SK-N-SH treated with all-trans-retinoic acid at 6 μM for 48 hours (cell line): Measurements from ENCODE around the gene PBX1.

ENCODE experiments used
- ATAC-seq: fragments of 200-7000 bp; cut with Tn5 transposase; 3 replicates; pipeline ENCODE4 v1.9.1; 2020; ENCODE audit warnings: mild to moderate bottlenecking, moderate library complexity
- ARNTL ChIP-seq: fragments of 450-650 bp; formaldehyde crosslinking; IDR thresholded peaks from 2 replicates; pipeline ENCODE4 v1.5.0; 2020; ENCODE audit warnings: low read depth, mild to moderate bottlenecking, moderate library complexity, borderline replicate concordance
- CREB5 ChIP-seq: fragments of 250-450 bp; sonication (Bioruptor Pico); IDR thresholded peaks from 2 replicates; pipeline ENCODE4 v1.5.1; 2020; ENCODE audit warnings: low read depth, mild to moderate bottlenecking, moderate library complexity
- CSDC2 ChIP-seq: fragments of 250-450 bp; sonication (Bioruptor Pico); IDR thresholded peaks from 2 replicates; pipeline ENCODE4 v1.5.0; 2020; ENCODE audit warnings: mild to moderate bottlenecking, moderate library complexity
- CSRNP3 ChIP-seq: fragments of 250-450 bp; sonication (Bioruptor Pico); IDR thresholded peaks from 2 replicates; pipeline ENCODE4 v1.5.1; 2021; ENCODE audit warnings: mild to moderate bottlenecking, moderate library complexity
- ESRRG ChIP-seq: fragments of 250-450 bp; sonication (Bioruptor Pico); IDR thresholded peaks from 2 replicates; pipeline ENCODE4 v1.6.1; 2021; ENCODE audit warnings: mild to moderate bottlenecking
- GLIS3 ChIP-seq: fragments of 250-450 bp; sonication (Bioruptor Pico); IDR thresholded peaks from 2 replicates; pipeline ENCODE4 v1.5.0; 2020; ENCODE audit warnings: mild to moderate bottlenecking, moderate library complexity
- ISL1 ChIP-seq: fragments of 250-450 bp; sonication (Bioruptor Pico); IDR thresholded peaks from 2 replicates; pipeline ENCODE4 v2.1.2; 2022; ENCODE audit warnings: mild to moderate bottlenecking, moderate library complexity
- OSR1 ChIP-seq: fragments of 250-450 bp; sonication (Bioruptor Pico); IDR thresholded peaks from 2 replicates; pipeline ENCODE4 v1.8.0; 2022; ENCODE audit warnings: moderate library complexity, mild to moderate bottlenecking, inconsistent platforms
- POU6F1 ChIP-seq: fragments of 250-450 bp; sonication (Bioruptor Pico); IDR thresholded peaks from 2 replicates; pipeline ENCODE4 v1.8.0; 2021; ENCODE audit warnings: low read depth, mild to moderate bottlenecking, moderate library complexity, borderline replicate concordance
- RARB ChIP-seq: fragments of 250-450 bp; sonication (Bioruptor Pico); IDR thresholded peaks from 2 replicates; pipeline ENCODE4 v1.8.0; 2021; ENCODE audit warnings: mild to moderate bottlenecking, moderate library complexity
- SNAI2 ChIP-seq: fragments of 250-450 bp; sonication (Bioruptor Pico); IDR thresholded peaks from 2 replicates; pipeline ENCODE4 v1.5.0; 2020; ENCODE audit warnings: mild to moderate bottlenecking, moderate library complexity
- TOX ChIP-seq: fragments of 250-450 bp; sonication (Bioruptor Pico); IDR thresholded peaks from 2 replicates; pipeline ENCODE4 v1.8.0; 2021; ENCODE audit warnings: mild to moderate bottlenecking, moderate library complexity, borderline replicate concordance
- TSHZ2 ChIP-seq: fragments of 250-450 bp; sonication (Bioruptor Pico); IDR thresholded peaks from 2 replicates; pipeline ENCODE4 v1.5.0; 2020; ENCODE audit warnings: mild to moderate bottlenecking, moderate library complexity
- ZC3H10 ChIP-seq: fragments of 250-450 bp; sonication (Bioruptor Pico); IDR thresholded peaks from 2 replicates; pipeline ENCODE4 v1.5.1; 2021; ENCODE audit warnings: mild to moderate bottlenecking, moderate library complexity
- ZFP3 ChIP-seq: fragments of 250-450 bp; sonication (Bioruptor Pico); IDR thresholded peaks from 2 replicates; pipeline ENCODE4 v1.5.0; 2020; ENCODE audit warnings: mild to moderate bottlenecking, moderate library complexity
- ZFP30 ChIP-seq: fragments of 450-650 bp; formaldehyde crosslinking; IDR thresholded peaks from 2 replicates; pipeline ENCODE4 v1.5.0; 2022; ENCODE audit warnings: mild to moderate bottlenecking, moderate library complexity
- ZNF565 ChIP-seq: fragments of 450-650 bp; formaldehyde crosslinking; conservative IDR thresholded peaks from 2 replicates; pipeline ENCODE4 v1.5.0; 2020; ENCODE audit warnings: low read depth, mild to moderate bottlenecking, moderate library complexity
- ZNF8 ChIP-seq: fragments of 450-650 bp; formaldehyde crosslinking; IDR thresholded peaks from 2 replicates; pipeline ENCODE4 v1.5.0; 2020; ENCODE audit warnings: mild to moderate bottlenecking, moderate library complexity

PBX1 gene

GRCh38 chr1:164644774-164645644, 86.0 kb downstream of the PBX1 start:
- ATAC-seq, result peak; percentile 94
- no peak for TF ChIP-seq CREB5 (CRISPR knock-in tag)
- no peak for TF ChIP-seq TSHZ2 (CRISPR knock-in tag)
- TF ChIP-seq ZNF8 (CRISPR knock-in tag), result no peak
- TF ChIP-seq GLIS3 (CRISPR knock-in tag), result no peak

GRCh38 chr1:164645921-164646320, 86.9 kb downstream of the PBX1 start:
- ATAC-seq, result no peak
- TF ChIP-seq OSR1 (CRISPR knock-in tag) (no peak), CREB5 (CRISPR knock-in tag) (no peak), ZNF565 (CRISPR knock-in tag) (no peak), RARB (CRISPR knock-in tag) (no peak), ZC3H10 (CRISPR knock-in tag) (no peak), ISL1 (CRISPR knock-in tag) (no peak), CSDC2 (CRISPR knock-in tag) (no peak), ZFP30 (CRISPR knock-in tag) (no peak), ZFP3 (no peak), SNAI2 (CRISPR knock-in tag) (no peak), POU6F1 (no peak), TSHZ2 (CRISPR knock-in tag) (no peak)

- no peak for ATAC-seq
- TF ChIP-seq ARNTL (CRISPR knock-in tag) (no peak), ZC3H10 (CRISPR knock-in tag) (no peak), ZFP30 (CRISPR knock-in tag) (no peak), ESRRG (no peak), OSR1 (CRISPR knock-in tag) (no peak), SNAI2 (CRISPR knock-in tag) (no peak), TOX (no peak), TSHZ2 (CRISPR knock-in tag) (no peak), CSRNP3 (CRISPR knock-in tag) (no peak), CSDC2 (CRISPR knock-in tag) (no peak), ISL1 (CRISPR knock-in tag) (no peak)
Observed at GRCh38 chr1:164647211-164647610, 88.2 kb downstream of the PBX1 start.
